HG02981 (cell line): Measurements from ENCODE around the gene ACE.
"Not testable (repeated sequence)": the region's sequence is repeated elsewhere in the genome, so short reads cannot be mapped to it uniquely, and the experiment has no call there.

Experiments used
- ATAC-seq: cut with Tn5 transposase; IDR thresholded peaks from one replicate; pipeline ENCODE4 v1.9.1; 2021; ENCODE audit warnings: mild to moderate bottlenecking, moderate library complexity; ENCODE audit not compliant: unreplicated experiment

Gene ACE

DNA sequence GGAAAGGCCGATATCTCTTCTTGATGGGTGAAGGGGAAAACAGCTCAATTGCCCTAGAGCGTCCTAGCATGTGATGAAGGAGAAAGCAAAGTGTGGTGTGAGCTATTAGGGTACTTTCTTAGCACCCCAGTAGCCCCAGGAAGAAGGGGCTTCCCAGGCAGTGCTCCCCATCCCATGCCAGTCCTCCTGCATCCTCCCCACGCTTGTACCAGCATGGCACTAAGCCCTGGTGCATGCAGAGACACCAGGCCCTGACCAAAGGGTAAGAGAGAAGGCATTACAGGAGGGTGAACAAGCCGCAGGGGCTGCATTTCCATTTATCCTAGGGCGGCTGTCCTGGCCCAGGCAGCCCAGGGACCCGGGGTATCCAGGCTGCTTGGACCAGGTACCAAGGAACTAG lies 33.8 kb upstream of the ACE start:
- ATAC-seq, result no peak

GRCh38 chr17:63444457-63444856 lies 32.4 kb upstream of the ACE start:
- no peak for ATAC-seq

GRCh38 chr17:63445065-63445464 lies 31.8 kb upstream of the ACE start:
- no peak for ATAC-seq

DNA sequence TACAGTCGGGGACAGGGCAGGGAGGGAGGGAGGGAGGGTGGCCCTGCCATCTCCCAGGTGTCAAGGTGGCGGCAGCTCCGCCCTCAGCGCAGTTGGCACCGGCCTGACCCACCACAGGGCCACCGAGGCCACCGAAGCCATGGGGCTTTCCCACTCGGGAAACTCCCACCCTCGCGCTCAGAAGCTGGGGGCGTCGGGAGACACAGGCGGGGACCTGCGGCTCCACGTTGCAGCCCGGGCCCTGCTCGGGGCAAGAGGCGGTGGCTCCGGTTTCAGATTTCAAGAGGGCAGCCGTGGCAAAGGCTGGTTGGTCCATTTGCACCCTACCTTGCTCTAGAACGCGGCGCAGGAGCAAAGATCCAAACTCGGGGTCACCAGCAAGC lies 31.3 kb upstream of the ACE start:
- ATAC-seq, result no peak

DNA sequence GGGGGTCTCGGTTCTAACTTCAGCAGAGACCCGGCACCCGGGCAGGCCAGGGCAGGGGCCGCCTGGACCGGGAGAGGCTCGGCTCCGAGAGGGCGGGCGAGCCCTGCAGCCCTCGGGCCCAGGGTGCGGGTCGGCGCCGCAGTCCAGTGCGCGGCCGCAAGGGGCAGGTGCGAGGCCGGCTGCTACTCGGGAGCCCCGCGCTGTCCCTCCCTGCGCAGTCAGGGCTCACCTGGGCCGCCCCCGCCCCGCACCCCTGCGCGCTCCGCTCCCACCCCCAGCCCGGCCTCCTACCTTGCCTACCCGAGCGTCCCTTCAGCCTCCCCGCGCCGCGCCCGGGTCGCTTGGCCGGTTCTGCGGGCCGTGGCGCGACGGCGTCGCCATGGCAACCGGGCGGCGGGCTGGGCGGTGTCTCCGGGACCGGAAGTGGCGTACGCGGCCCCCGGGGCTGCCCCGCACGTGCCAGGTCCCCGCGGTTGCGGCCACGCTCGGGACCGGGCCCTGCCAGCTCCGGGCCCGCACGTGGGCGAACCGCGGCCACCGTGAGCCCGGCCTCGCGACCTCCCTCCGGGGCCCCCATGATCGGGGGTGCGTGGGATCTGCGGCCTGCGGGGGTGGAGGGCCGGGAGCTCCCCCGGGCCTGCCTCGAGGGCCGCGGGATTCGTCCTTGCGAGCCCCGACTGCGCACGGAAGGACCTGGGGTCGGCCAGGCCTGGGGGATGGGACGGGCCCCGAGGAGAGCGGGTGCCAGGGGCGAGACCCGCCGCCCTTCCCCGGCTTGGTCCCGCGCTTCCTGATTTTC lies 30.7 kb upstream of the ACE start, which contains the start of gene CYB561:
Gene CYB561 (minus strand): TSS at position 353 of the 799 bp plus-strand sequence. CDS start 8,759 bp downstream, outside the sequence.
- peak; percentile 52 for ATAC-seq

- peak; percentile 31 for ATAC-seq
Measured at GRCh38 chr17:63446753-63447470, 29.9 kb upstream of the ACE start.

GRCh38 chr17:63447471-63448009 lies 29.3 kb upstream of the ACE start:
- ATAC-seq, result no peak

GRCh38 chr17:63448655-63449054 lies 28.2 kb upstream of the ACE start:
- ATAC-seq, result no peak

GRCh38 chr17:63450551-63450950 lies 26.3 kb upstream of the ACE start:
- no peak for ATAC-seq

- no peak for ATAC-seq
Measured at GRCh38 chr17:63451150-63451549, 25.7 kb upstream of the ACE start.

GRCh38 chr17:63452046-63452961 lies 24.6 kb upstream of the ACE start:
- no peak for ATAC-seq

DNA sequence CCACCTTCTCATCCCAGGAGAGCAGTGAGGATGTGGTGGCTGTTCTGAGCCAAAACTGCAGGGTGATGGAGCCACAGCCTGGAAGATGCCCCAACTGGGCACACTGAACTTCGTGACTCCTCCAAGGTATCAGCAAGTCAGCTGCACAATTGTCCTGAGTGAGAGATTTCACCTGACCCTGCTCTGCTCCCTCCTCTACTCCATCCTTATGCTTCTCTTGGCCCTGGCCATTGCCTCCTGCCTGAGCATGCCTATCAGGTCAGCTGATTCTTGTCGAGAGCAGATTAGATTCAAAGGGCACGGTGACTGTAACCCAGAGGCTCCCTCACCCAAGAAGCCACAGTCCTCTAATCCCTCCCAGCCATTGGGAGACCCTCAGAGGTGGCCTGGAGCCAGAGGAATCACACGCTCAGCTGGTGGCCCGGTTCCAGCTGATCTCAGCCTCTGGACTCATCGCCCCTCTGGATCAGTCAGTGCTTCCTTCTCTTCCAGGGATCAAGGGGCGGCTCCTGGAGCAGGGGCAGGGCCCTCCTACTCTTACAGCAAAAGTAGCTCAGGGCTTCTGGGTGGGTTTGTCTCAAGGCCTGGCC lies 23.8 kb upstream of the ACE start:
- ATAC-seq, result no peak

GRCh38 chr17:63454357-63454756 lies 22.5 kb upstream of the ACE start:
- ATAC-seq, result not testable (repeated sequence)

DNA sequence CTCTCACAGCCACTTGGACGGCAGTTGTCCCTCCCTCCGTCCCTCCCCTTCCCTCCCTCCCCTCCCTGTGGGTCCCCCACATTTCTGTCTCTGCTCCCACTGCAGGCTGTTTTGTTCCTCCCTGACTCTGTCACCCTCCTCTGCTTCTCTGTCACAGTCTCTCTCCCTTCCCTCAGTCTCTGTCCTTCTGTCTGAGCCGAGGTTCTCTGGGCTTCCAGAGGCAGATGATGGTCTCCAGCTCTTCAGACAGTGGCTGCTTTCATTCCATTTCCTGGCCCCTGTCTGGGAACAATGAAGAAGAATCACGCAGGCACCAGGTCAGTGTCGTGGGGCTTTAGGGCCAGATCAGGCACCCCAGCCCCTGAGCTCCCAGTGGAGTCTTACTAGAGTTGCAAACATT lies 21.9 kb upstream of the ACE start:
- no peak for ATAC-seq

- ATAC-seq, result no peak
Measured at GRCh38 chr17:63455417-63455816, 21.4 kb upstream of the ACE start.

DNA sequence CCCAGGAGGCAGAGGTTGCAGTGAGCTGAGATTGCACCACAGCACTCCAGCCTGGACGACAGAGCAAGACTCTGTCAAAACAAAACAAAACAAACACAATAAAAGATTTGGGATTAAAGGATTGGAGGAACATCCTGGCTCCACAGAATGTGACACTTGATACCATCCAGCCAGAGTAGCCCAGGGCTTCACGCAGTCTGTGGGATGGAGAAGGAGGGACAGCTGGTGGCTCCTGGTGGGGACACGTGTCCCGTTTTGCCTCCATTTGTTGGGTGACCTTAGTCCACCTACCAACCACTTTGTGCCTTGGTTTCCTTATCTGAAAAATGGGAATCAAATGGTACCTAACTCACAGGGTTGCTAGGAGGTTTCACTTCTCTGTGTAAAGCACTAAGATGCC lies 18.4 kb upstream of the ACE start:
- ATAC-seq, result no peak

DNA sequence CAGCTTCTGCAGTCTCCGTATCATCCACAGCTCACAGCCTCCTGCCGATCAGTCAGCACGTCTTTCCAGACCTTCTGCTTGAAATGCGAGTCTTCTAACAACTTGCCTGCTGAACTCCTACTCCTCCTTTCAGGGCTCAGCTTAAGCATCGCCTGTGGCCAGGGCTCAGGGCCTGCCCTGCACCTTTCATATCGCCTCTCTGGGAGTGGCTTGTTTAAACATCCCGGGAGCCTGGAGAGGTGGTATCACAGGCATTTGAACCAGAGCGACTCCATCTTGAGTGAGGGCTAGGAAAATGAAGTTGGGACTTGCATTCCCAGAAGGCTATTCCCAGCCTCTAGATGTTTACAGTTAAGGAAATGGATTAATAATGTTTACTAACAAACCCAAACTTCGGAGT lies 16.8 kb upstream of the ACE start:
- ATAC-seq, result no peak

- ATAC-seq, result no peak
Measured at GRCh38 chr17:63463771-63464170, 13.1 kb upstream of the ACE start.

DNA sequence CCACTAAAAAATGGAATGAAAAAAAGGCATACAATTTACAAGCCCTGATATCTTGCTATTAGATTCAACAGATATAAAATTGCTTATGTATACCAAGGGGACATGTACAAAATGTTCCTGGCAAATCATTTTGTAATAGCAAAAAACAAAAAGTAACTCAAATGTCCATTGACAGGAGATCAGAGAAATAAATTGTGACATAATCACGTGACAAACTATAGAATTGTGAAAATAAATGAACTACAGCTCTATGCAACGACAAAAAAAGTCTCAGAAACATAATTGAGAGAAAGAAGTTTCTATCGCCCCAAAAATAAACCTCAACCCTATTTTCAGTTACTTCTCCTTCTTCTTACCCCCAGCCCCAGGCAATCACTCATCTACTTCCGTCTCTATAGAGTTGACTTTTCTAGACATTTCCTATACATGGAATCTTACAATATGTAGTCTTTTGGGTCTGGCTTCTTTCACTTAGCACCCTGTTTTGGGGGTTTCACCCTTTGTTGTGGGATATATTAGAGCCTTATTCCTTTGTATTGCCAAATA lies 12.1 kb upstream of the ACE start:
- no peak for ATAC-seq

DNA sequence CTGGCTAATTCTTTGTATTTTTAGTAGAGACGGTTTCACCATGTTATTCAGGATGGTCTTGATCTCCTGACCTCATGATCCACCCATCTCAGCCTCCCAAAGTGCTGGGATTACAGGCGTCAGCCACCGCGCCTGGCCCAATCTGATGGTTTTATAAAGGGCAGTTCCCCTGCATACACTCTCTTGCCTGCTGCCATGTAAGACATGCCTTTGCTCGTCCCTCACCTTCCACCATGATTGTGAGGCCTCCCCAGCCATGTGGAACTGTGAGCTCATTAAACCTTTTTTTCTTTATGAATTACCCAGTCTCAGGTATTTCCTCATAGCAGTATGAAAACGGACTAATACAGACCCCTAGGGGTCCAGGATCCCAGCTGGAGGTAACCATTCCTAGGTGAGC lies 8.8 kb upstream of the ACE start:
- not testable (repeated sequence) for ATAC-seq
